CD4-positive, alpha-beta memory T cell (primary cell): Measurements from ENCODE around the gene PPP4R1. TPM values are rescaled to one million over a fixed set of nuclear protein-coding genes. Genes with fewer than 3 reads are reported as not detected.
A peak's percentile ranks its signal among the peaks of the same experiment; 100 is the strongest.
"Not testable (repeated sequence)": the region's sequence is repeated elsewhere in the genome, so short reads cannot be mapped to it uniquely, and the experiment has no call there.

ENCODE experiments used
- CTCF ChIA-PET: fragments of 350-600 bp; sonication (Branson Sonifier 250); formaldehyde crosslinking; loops from one replicate; lab custom pipeline; 2021; ENCODE audit warnings: inconsistent platforms; ENCODE audit not compliant: partially characterized antibody; lab: Charles Lee
- POLR2A ChIA-PET: fragments of 350-600 bp; sonication (Branson Sonifier 250); formaldehyde crosslinking; loops from one replicate; lab custom pipeline; 2021; ENCODE audit not compliant: partially characterized antibody; lab: Charles Lee
- DNase-seq, 5 donors: peaks; one replicate each; pipeline versions ENCODE4 v3.0.0 to v3.0.0-alpha.2; 2020 to 2022; ENCODE audit warnings: mixed read lengths in 1 of 5
- H3K27ac ChIP-seq: one replicate; pipeline ENCODE4 v1.7.0; 2013; ENCODE audit warnings: low read depth, low read length
- H3K27me3 ChIP-seq: 2 replicates; pipeline ENCODE4 v1.7.0; 2013; ENCODE audit warnings: mild to moderate bottlenecking, low read length, moderate library complexity; ENCODE audit not compliant: insufficient read depth
- H3K36me3 ChIP-seq: 2 replicates; pipeline ENCODE4 v1.7.0; 2013; ENCODE audit warnings: mild to moderate bottlenecking, low read length, moderate library complexity; ENCODE audit not compliant: insufficient read depth
- H3K4me1 ChIP-seq: 2 replicates; pipeline ENCODE4 v1.7.0; 2013; ENCODE audit warnings: mild to moderate bottlenecking, low read length, moderate library complexity; ENCODE audit not compliant: insufficient read depth
- H3K4me3 ChIP-seq, 2 donors: one replicate each; pipeline ENCODE4 v1.7.0; 2013; ENCODE audit warnings: low read length in 2 of 2, mild to moderate bottlenecking in 1 of 2
- H3K9me3 ChIP-seq, 2 donors: one replicate each; pipeline ENCODE4 v1.7.0; 2013; ENCODE audit warnings: low read length in 2 of 2, control low read depth in 1 of 2; ENCODE audit not compliant: control insufficient read depth in 1 of 2
- H3K27ac Mint-ChIP-seq, 7 donors: one replicate each; pipeline ENCODE4 v1.8.0; 2020 to 2021; ENCODE audit warnings: mixed read lengths in 7 of 7, mild to moderate bottlenecking in 6 of 7, inconsistent platforms in 3 of 7, moderate library complexity in 3 of 7
- H3K27me3 Mint-ChIP-seq, 2 donors: one replicate each; pipeline ENCODE4 v1.8.0; 2020 to 2021; ENCODE audit warnings: mixed read lengths in 2 of 2
- H3K36me3 Mint-ChIP-seq, 2 donors: one replicate each; pipeline ENCODE4 v1.8.0; 2020 to 2021; ENCODE audit warnings: mixed read lengths in 2 of 2, inconsistent platforms in 1 of 2, mild to moderate bottlenecking in 1 of 2
- H3K4me1 Mint-ChIP-seq, 4 donors: one replicate each; pipeline ENCODE4 v1.8.0; 2020 to 2021; ENCODE audit warnings: mixed read lengths in 4 of 4, mild to moderate bottlenecking in 1 of 4
- H3K4me3 Mint-ChIP-seq, 8 donors: one replicate each; pipeline ENCODE4 v1.8.0; 2020 to 2021; ENCODE audit warnings: mixed read lengths in 8 of 8, mild to moderate bottlenecking in 7 of 8, moderate library complexity in 6 of 8, inconsistent platforms in 3 of 8
- H3K9me3 Mint-ChIP-seq, 8 donors: one replicate each; pipeline ENCODE4 v1.8.0; 2020 to 2021; ENCODE audit warnings: mixed read lengths in 8 of 8, mild to moderate bottlenecking in 5 of 8, inconsistent platforms in 3 of 8, moderate library complexity in 1 of 8
- intact Hi-C: fragments of 100-400 bp; cut with micrococcal nuclease; formaldehyde crosslinking; loops from one replicate; pipeline ENCODE4 v1.15.1; 2023
- polyA plus RNA-seq, 2 donors: library from polyadenylated mRNA; unstranded; fragments of 300-500 nt; fragmentation: Illumina TruSeq; gene quantifications; one replicate each; pipeline ENCODE4 v1.2.3, GENCODE V29; 2021
- total RNA-seq, 2 experiments: library from RNA; stranded (reverse); gene quantifications; one replicate each; pipeline ENCODE4 v1.2.3, GENCODE V29; 2021

Gene PPP4R1
- total and polyA plus RNA-seq, 4 experiments from 2014 or later: 10.2 to 71.0 (median 40.5) TPM

GRCh38 chr18:9607111-9607510 lies 7.2 kb downstream of the PPP4R1 start:
- not testable (repeated sequence) for H3K4me3 ChIP-seq

GRCh38 chr18:9606039-9606438 lies 8.3 kb downstream of the PPP4R1 start:
- Histone ChIP-seq H3K9me3 (no peaks in the 10 kb centered on the region), H3K4me3 (no peak overlapping the region), H3K4me1 (peaks cover 34% of the 10 kb centered on the region), H3K27me3 (no peaks in the 10 kb centered on the region), H3K36me3 (no peaks in the 10 kb centered on the region), H3K27ac (no peak overlapping the region)
- intact Hi-C loops: no loop called here
- no peak for DNase-seq
- Mint-ChIP-seq H3K27me3 (no peaks in the 10 kb centered on the region), H3K4me1 (peaks cover 25 to 38% (median 34%) of the 10 kb centered on the region in 4 donors), H3K9me3 (peaks cover 0 to 8% (median under 1%) of the 10 kb centered on the region in 8 donors), H3K27ac (no peak overlapping the region), H3K36me3 (peaks cover 7 to 14% of the 10 kb centered on the region in 2 donors), H3K4me3 (no peak overlapping the region)
- CTCF ChIA-PET: no interaction called here
- POLR2A ChIA-PET: no interaction called here

More at GRCh38 chr18:9607111-9607510, 7.2 kb downstream of the PPP4R1 start:
- H3K27ac ChIP-seq, H3K27me3 Mint-ChIP-seq, POLR2A ChIA-PET, H3K36me3 ChIP-seq, CTCF ChIA-PET, H3K9me3 Mint-ChIP-seq, H3K4me3 Mint-ChIP-seq, H3K9me3 ChIP-seq, H3K27me3 ChIP-seq, DNase-seq, intact Hi-C loops: not testable (repeated sequence)
- H3K4me1 ChIP-seq: peaks cover 42% of the 10 kb centered on the region
- Mint-ChIP-seq H3K36me3 (peaks cover 5 to 14% of the 10 kb centered on the region in 2 donors), H3K27ac (peak overlapping the region in 1 of 7 donors; percentile 30), H3K4me1 (peaks cover 27 to 47% (median 40%) of the 10 kb centered on the region in 4 donors)

DNA sequence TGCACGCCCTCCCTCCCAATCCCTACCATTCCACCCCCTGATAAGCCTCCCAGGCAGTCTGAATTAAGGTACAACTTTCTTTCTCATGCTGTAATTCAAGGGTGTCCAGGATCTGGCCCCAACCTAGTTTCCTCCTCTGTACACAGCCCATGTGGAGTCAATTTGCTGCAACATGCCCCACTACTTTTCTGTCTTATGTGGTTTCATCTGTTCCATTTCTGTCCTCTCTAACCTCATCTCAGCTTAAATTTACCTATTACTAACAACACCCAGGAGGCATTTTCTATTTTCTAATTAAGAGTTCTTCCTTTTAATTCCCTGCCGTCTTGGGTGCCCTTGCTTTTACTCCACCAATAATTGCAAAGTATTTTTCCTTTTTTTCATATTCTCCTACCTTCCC lies 10.0 kb downstream of the PPP4R1 start:
- intact Hi-C loops: no loop called here
- ChIA-PET POLR2A (no interaction called here), CTCF (no interaction called here)
- Mint-ChIP-seq H3K4me1 (peaks cover 21 to 29% (median 28%) of the 10 kb centered on the region in 4 donors), H3K9me3 (peaks cover 0 to 17% (median 5%) of the 10 kb centered on the region in 8 donors), H3K27me3 (no peaks in the 10 kb centered on the region), H3K27ac (peak overlapping the region in 2 of 7 donors; percentile 1 to 19), H3K36me3 (peaks cover 9 to 21% of the 10 kb centered on the region in 2 donors), H3K4me3 (peak overlapping the region in 1 of 8 donors; percentile 29)
- Histone ChIP-seq H3K4me3 (no peak overlapping the region), H3K4me1 (peaks cover 22% of the 10 kb centered on the region), H3K27ac (no peak overlapping the region), H3K27me3 (no peaks in the 10 kb centered on the region), H3K36me3 (no peaks in the 10 kb centered on the region), H3K9me3 (no peaks in the 10 kb centered on the region)
- DNase-seq: no peak

DNA sequence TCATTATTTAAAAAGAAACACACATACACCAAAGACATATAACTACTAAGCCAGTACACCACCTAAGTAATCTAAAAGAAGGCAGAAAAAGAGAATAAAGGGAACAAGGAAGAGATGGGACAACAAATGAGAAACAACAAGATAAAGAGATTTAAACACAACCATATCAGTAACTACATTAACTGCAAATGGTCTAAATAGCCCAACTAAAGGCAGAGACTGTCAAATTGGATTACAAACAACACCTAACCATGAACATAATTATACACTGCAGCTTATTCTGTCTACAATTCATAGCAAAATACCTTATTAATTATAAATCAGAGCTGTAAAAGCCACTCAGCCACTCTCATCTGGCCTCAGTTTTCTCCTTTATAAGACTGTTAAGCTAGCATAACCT lies 15.0 kb downstream of the PPP4R1 start:
- H3K27ac ChIP-seq: no peak overlapping the region
- peak overlapping the region in 1 of 8 donors; percentile 0 for H3K4me3 Mint-ChIP-seq
- H3K4me1 Mint-ChIP-seq: peaks cover 32 to 38% (median 35%) of the 10 kb centered on the region in 4 donors
- intact Hi-C loops: no loop called here
- no peak overlapping the region for H3K4me3 ChIP-seq
- H3K9me3 ChIP-seq: no peaks in the 10 kb centered on the region
- H3K27me3 ChIP-seq: no peaks in the 10 kb centered on the region
- H3K36me3 ChIP-seq: no peaks in the 10 kb centered on the region
- ChIA-PET POLR2A (no interaction called here), CTCF (interaction anchor here (1.4 kb wide), 1 partner anchor 944 kb away, joined by 4 read pairs; no protein-coding TSS in a partner anchor)
- peaks cover 23% of the 10 kb centered on the region for H3K4me1 ChIP-seq
- H3K27me3 Mint-ChIP-seq: no peaks in the 10 kb centered on the region
- peaks cover 0 to 34% (median 22%) of the 10 kb centered on the region in 8 donors for H3K9me3 Mint-ChIP-seq
- no peak for DNase-seq
- no peak overlapping the region for H3K27ac Mint-ChIP-seq
- H3K36me3 Mint-ChIP-seq: peaks cover 26 to 46% of the 10 kb centered on the region in 2 donors

DNA sequence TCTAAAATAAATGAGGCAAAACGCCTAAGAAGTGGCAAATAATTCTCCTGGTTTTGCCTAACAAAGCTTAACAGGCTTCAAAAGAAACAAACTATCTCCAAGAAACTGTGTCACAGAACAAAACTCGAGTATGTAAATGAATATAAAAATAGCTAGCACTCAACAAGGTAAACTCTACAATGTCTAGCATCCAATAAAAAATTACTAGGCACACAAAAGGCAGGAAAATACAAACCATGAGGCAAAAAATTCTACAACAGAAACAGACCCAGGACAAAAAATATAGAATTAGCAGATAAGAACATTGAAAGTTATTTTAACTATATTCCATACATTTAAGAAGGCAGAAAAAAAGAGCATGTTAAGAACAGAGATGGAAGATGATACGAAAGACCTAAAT lies 16.8 kb downstream of the PPP4R1 start:
- peak overlapping the region in 3 of 8 donors; percentile 10 to 58 (median 33) for H3K4me3 Mint-ChIP-seq
- CTCF ChIA-PET: no interaction called here
- DNase-seq: no peak
- Histone ChIP-seq H3K9me3 (no peaks in the 10 kb centered on the region), H3K4me3 (no peak overlapping the region), H3K27ac (no peak overlapping the region), H3K36me3 (peaks cover 4% of the 10 kb centered on the region), H3K27me3 (no peaks in the 10 kb centered on the region), H3K4me1 (peaks cover 23% of the 10 kb centered on the region)
- H3K36me3 Mint-ChIP-seq: peaks cover 32 to 47% of the 10 kb centered on the region in 2 donors
- POLR2A ChIA-PET: no interaction called here
- intact Hi-C loops: no loop called here
- H3K9me3 Mint-ChIP-seq: peaks cover 0 to 34% (median 21%) of the 10 kb centered on the region in 8 donors
- peaks cover 29 to 35% (median 32%) of the 10 kb centered on the region in 4 donors for H3K4me1 Mint-ChIP-seq
- no peak overlapping the region for H3K27ac Mint-ChIP-seq
- H3K27me3 Mint-ChIP-seq: no peaks in the 10 kb centered on the region

DNA sequence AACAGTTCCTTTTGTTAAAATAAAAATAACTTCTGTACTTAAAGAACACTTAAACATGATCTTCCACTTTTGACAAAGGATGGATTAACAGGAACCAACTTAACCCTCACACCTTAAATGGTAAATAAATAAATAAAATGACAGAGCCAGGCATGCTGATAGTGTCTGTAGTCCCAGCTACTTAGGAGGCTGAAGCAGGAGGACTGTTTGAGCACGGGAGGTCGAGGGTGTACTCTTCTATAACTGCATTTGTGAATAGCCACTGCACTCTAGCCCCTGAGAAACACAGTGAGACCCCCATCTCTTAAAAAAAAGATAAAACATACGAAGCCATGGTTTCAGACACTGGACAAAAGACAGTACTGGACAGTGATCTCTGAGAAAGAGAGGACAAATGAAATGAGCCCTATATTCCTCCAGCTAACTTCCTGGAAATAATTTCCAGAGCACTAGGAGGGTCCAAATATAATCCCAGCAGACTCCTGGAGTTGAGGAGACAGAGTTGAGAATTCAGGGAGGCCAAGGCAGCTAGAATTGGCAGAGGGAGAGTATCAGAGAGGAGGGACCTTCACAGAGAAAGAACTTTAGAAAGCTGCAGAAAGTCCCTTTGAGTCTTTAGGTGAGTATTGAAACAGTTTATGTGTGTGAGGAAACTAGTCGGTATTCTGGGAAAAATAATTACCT lies 17.4 kb downstream of the PPP4R1 start:
- Mint-ChIP-seq H3K9me3 (peaks cover 0 to 34% (median 21%) of the 10 kb centered on the region in 8 donors), H3K27me3 (no peaks in the 10 kb centered on the region), H3K4me1 (peaks cover 29 to 35% (median 33%) of the 10 kb centered on the region in 4 donors), H3K4me3 (peak overlapping the region in 3 of 8 donors; percentile 11 to 20 (median 12)), H3K36me3 (peaks cover 37 to 50% of the 10 kb centered on the region in 2 donors), H3K27ac (peak overlapping the region in 2 of 7 donors; percentile 31 to 39)
- DNase-seq: no peak
- Histone ChIP-seq H3K36me3 (peaks cover 4% of the 10 kb centered on the region), H3K27ac (no peak overlapping the region), H3K9me3 (no peaks in the 10 kb centered on the region), H3K27me3 (no peaks in the 10 kb centered on the region), H3K4me3 (no peak overlapping the region), H3K4me1 (peaks cover 23% of the 10 kb centered on the region)
- ChIA-PET CTCF (no interaction called here), POLR2A (no interaction called here)
- intact Hi-C loops: no loop called here

DNA sequence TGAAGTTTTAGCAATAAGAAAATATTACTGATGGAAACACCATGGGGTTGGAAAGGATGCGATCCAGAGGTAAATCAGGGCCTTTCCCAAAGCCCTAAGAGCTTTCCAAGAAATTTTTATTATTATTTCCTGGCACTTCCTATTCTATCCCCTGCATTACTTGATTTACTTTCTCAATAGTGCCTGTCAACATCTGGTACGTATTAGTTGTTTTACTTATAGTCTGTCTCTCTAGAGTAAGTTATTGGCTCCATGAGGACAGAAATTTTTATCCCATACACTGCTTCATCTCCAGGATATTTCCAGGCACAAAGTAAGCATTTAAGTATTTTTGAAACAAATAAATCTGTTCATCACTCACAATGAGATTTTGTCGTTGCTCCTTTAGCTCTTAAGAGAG lies 18.1 kb downstream of the PPP4R1 start:
- peaks cover 39 to 53% of the 10 kb centered on the region in 2 donors for H3K36me3 Mint-ChIP-seq
- CTCF ChIA-PET: no interaction called here
- H3K9me3 ChIP-seq: no peaks in the 10 kb centered on the region
- no peaks in the 10 kb centered on the region for H3K27me3 ChIP-seq
- no peak overlapping the region for H3K27ac ChIP-seq
- H3K9me3 Mint-ChIP-seq: peaks cover 0 to 30% (median 19%) of the 10 kb centered on the region in 8 donors
- POLR2A ChIA-PET: no interaction called here
- H3K27me3 Mint-ChIP-seq: no peaks in the 10 kb centered on the region
- H3K4me1 ChIP-seq: peaks cover 23% of the 10 kb centered on the region
- intact Hi-C loops: no loop called here
- peaks cover 4% of the 10 kb centered on the region for H3K36me3 ChIP-seq
- DNase-seq: no peak
- no peak overlapping the region for H3K4me3 ChIP-seq
- peak overlapping the region in 2 of 8 donors; percentile 12 to 20 for H3K4me3 Mint-ChIP-seq
- peaks cover 28 to 35% (median 32%) of the 10 kb centered on the region in 4 donors for H3K4me1 Mint-ChIP-seq
- peak overlapping the region in 2 of 7 donors; percentile 0 to 28 for H3K27ac Mint-ChIP-seq
